Fibroblast of skin of abdomen (primary cell): ENCODE results near the gene IL6ST.
A peak's percentile ranks its signal among the peaks of the same experiment; 100 is the strongest.
"Not testable (repeated sequence)": the region's sequence is repeated elsewhere in the genome, so short reads cannot be mapped to it uniquely, and the experiment has no call there.

Experiments used
- DNase-seq: peaks from one replicate; pipeline ENCODE4 v3.0.0-alpha.2; 2013

IL6ST gene

DNA sequence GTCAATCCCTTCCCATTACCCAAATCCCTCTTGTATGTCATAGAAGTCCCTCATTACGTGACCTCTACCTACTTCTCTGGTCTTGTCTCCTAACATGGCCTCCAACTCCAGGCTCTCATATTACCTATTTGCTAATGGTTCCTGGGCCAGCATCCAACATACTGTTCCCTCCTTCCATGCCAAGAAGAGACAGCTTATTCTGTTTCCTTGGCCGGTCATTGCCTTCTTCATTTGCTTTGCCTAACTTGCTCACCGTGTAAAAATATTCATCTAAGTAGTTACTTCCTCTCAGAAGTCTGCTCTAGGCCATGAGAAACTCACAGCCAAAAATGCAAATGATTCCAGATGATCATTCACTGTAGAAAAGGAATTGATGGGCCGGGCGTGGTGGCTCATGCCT lies 8.9 kb upstream of the IL6ST start:
- DNase-seq: no peak

DNA sequence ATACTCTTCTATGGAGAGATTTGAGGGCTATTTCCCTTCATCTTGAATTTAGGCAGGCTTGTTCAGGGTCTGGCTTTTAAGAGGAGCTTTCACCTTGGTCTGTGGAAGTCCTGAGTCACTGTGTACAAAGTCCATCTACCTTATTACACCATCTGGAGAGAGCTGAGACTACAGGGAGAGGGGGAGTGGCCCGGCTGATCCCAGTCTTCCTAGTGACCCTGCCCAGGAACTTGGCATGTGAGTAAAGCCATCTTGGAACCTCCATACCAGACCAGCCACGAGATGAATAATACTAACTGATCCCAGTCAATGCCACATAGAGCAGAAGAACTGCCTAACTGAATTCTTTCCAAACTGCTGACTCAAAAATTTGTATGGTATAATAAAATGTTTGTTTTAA lies 8.4 kb upstream of the IL6ST start:
- DNase-seq: peak; percentile 44

DNA sequence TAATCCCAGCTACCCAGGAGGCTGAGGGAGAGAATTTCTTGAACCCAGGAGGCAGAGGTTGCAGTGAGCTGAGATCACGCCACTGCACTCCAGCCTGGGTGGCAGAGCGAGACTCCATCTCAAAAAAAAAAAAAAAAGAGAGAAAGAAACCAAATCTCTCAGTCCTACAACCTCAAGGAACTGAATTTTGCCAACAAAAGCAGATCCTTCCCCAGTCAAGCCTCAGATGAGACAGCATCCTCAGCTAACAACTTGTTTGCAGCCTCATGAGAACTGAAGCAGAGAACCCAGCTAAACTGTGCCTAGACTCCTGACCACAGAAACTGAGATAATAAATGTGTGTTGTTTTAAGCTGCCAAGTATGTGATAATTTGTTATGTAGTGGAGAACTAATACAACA lies 7.5 kb upstream of the IL6ST start:
- no peak for DNase-seq

DNA sequence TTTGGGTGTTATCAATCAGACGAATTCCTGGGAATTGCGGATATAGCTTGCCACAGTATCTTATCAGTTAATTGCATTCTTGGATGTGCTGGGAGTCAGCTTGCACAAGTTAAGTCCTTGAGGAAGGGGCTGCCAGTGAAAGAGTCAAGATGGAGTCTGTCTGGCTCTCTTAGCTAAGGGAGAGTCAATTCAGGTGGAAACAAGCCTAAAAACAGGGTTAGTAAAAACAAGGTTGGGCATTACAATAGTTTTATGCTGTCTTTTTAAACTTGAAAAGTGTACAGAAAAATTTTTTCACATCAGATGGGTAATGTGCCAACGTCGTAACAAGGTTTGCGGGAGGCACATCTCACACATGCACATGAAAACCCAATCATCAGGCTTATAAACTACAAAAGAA lies 5.5 kb upstream of the IL6ST start:
- not testable (repeated sequence) for DNase-seq

DNA sequence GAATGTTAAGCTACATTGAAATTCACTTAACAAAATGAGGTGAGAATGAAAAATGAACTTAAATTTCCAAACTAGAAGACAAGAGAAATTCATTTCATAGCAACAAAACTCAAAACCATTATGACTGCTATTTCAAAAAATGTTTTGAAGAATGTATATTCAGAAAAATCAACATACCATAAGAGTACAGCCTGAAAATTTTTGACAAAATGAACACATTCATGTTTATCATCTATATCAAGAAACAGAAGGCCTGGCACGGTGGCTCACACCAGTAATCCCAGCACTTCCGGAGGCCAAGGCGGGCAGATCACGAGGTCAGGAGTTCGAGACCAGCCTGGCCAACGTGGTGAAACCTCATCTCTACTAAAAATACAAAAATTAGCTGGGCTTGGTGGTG lies 4.2 kb upstream of the IL6ST start:
- no peak for DNase-seq

DNA sequence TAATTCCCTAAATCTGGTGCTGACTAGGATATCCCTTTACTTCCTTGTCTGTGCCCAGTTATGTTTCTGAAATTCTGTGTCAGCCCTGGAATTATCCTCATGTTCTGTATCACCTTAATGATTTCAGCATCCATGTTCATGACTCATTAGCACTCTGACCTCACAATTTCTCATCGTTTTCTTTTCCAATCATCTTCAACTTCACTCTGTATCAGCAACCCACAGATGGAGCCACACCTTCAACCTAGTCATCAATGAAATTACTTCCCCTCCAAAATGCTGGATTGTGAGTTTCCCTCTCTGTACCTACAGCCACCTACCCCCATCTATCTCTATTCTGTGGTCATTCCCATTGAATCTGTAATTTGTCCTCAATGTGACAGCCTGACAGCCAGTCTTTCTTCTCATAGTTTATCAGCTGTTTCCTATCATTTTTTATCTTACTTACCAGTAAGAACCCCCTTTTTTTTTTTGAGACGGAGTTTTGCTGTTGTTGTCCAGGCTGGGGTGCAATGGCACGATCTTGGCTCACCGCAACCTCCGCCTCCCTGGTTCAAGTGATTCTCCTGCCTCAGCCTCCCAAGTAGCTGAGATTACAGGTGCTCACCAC lies 3.1 kb upstream of the IL6ST start:
- peak; percentile 65 for DNase-seq

DNA sequence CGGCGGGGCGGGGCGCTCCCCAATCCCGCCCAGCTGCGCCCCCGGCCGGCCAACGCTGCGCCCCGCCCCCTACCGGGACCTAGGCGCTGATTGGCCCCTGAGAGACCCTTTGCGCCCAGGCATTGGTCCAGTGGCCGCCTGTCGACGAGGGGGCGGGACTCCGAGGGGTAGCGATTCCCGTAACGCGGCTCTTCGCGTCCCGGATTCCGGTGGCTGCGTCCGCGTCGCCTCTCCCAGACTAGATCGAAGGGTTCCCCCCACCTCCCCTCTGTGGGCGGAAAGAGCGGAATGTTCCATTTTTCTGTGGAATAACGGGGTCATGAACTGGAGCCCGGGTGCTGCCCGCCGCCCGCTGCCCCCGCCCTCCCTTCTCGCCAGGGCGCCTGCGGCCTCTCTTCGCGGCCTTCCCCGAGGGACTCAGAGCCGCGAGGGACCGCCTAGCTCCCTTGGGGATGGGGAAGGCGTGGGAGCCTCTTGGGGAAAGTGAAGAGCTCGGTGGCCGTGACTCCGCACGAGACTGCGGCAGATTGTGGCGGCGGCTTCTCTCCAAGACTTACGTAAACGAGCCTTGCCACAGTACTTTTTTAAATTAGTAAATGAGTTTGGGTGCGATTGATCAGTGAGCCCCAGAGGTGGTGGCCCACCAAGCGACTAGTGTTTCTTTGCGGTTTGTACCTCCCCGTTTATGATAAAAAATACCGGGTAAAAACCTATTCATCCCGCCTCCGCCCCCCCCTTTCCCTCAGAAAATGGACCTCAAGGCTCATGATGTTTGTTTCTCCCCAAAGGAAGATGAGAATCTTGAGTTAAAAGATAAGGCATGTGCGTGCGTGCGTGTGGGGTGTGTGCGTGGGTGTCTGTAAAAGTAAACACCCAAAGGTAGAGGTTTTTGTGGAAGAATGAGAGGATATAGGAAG lies 493 bp upstream of the IL6ST start:
- peak; percentile 97 for DNase-seq

DNA sequence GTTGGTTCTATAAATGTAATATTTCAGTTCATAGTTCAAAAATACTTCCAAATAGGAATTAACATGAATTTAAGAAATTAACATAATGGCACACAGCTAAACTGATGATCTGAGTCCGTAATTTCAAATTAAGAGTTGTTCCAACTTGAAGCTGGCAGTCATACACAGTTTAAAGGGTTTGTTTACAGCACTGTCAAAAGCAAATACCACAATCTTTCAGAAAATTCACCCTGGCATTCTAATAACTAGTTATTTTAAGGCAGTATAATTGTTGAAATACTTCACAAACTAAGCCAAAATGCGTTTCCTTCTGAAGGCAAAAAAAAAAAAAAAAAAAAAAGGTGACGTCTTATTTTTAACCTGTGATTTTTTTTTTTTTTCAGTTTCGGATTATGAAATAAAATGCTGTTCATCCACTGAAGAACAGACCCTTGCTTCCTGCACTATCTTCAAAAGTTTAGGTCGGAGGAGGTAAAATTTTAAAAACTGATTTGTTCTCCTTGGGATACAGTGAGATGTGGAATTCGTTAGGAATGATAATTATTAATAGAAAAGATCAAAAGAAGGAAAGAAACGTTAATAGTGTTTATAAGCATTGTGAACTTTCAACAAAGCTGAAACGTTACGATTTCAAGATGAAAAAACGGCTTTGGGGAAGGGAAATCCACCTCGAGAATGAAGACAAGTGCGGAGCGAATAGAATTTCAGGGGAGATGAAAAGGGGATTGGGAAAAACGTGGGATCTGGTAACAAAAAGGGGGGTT lies 850 bp downstream of the IL6ST start:
- no peak for DNase-seq

DNA sequence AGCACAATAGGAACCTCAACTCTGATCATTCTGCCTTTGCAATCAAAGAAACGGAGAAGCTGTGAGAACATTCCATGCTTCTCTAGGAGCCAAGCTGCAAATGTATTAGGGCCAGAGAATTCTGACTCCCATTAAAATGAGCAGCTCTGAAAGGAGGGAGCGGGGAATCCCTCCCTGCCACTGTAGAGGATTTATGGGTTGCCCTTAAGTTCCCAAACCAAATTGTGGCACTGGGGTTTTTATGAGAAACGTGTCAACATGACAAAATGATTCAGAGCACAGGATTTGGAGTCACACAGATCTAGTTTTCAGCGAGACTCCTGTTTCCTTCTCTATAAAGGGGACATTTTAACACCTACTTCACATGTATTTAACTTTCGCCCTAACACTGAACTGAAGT lies 1.8 kb downstream of the IL6ST start:
- no peak for DNase-seq

DNA sequence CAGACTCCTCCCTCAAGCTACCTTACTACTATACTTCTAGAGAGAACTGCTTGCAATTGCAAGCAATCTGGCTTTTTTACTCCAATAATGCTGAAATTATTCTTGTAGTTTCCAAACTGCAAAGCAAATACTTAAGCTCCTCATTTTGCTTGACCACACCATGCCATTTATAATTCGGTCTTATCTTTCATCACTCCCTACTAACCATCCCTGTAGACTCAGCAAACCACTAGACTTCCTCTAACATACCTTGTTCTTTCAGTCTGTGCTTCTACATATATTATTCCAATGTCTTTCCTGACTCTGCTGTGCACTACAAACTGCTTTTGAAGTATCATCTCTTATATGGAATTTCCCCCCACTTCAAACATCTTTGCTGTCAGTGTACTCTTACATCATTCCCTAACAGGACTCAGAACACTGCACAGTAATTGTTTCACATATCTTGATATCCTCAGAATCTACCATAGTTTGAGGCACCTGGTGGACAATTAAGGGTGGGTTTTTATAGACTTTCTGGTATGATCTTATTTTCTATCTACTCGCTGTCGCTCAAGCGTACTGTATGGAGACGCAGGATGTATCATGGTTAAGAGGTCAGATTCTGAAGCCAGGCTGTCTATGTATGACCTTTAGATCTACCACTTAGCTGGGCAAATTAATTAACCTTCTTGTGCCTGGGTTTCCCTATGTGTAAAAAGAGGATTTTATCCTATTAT lies 2.8 kb downstream of the IL6ST start:
- DNase-seq: peak; percentile 52

DNA sequence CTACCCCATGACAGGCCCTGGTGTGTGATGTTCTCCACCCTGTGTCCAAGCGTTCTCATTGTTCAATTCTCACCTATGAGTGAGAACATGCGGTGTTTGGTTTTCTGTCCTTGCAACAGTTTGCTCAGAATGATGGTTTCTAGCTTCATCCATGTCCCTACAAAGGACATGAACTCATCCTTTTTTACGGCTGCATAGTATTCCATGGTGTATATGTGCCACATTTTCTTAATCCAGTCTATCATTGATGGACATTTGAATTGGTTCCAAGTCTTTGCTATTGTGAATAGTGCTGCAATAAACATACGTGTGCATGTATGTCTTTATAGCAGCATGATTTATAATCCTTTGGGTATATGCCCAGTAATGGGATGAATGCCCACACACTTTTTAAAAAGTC lies 3.9 kb downstream of the IL6ST start:
- not testable (repeated sequence) for DNase-seq

DNA sequence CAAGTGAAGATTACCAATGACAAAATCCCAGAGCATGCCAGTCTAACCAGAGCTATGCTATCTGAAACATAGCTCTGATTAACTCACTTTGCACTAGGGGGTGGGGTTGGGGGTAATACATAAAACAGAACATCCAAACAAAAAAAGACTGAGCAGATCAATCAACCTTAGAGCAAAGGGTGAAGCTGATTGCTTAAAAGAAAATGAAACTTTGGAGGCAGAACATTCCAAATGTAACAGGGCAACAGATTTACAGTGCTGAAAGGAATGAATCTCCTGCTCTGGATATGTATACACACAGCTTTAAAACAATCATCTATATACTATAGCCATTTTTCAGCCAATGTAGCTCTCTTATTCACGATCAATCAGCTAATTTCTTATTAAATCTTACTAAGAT lies 4.9 kb downstream of the IL6ST start:
- DNase-seq: no peak

DNA sequence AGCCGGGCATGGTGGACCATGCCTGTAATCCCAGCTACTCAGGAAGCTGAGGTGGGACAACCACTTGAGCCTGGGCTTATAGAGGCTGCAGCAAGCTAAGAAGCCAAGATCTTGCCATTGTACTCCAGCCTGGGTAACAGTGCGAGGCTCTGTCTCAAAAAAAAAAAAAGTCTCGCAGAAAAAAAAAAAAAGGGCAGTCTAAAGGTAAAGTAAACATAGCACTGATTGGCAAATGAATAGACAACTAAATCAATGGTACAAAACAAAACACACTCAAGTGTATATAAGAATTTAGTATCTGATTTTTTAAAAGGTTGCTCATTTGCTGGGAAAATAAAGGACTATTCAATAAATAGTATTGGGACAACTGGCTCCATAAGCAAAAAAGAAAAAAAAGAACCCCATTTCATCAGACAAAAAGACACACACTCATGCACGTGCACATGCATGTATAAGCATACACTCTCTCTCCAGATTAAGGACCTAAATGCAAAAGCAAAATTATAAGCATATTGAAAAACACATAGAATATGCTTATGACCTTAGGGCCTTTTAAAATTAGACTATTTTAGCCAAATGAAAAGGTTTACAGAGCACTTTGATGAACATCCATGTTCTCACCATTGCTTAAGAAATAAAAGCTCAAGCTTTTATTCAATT lies 5.7 kb downstream of the IL6ST start:
- DNase-seq: no peak

DNA sequence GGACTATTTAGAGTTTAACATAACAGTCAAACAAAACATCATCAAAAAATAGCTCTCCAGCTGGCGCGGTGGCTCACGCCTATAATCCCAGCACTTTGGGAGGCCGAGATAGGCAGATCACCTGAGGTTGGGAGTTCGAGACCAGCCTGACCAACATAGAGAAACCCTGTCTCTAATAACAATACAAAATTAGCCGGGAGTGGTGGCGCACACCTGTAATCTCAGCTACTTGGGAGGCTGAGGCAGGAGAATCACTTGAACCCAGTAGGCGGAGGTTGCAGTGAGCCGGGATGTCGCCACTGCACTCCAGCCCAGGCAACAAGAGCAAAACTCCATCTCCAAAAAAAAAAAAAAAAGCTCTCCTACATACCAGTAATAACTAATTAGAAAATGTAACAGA lies 6.3 kb downstream of the IL6ST start:
- DNase-seq: not testable (repeated sequence)

DNA sequence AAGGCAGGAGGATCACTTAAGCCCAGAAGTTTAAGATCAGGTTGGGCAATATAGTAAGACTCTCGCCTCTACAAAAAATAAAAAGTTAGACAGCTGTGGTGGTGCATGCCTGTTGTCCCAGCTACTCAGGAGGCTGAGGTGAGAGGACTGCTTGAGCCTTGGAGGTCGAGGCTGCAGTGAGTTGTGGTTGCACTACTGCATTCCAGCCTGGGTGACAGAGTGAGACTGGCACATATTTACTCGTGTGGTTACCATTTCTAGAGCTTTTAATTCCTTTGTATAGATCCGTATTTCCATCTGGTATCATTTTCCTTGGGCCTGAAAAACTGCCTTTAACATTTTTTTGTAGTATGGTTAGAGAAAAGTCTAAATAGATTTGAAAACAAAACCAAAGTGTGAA lies 7.8 kb downstream of the IL6ST start:
- no peak for DNase-seq

DNA sequence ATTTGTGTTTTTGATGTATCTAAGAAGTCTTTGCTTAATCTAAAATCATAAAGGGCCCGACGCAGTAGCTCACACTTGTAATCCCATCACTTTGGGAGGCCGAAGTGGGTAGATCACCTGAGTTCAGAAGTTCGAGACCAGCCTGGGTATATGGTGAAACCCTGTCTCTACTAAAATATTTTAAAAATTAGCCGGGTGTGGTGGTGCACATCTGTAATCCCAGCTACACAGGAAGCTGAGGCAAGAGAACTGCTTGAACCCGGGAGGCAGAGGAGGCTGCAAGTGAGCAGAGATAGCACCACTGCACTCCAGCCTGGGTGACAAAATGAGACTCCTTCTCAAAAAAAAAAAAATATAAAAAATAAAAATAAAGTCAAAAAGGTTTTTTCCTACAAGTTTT lies 9.6 kb downstream of the IL6ST start:
- no peak for DNase-seq

DNA sequence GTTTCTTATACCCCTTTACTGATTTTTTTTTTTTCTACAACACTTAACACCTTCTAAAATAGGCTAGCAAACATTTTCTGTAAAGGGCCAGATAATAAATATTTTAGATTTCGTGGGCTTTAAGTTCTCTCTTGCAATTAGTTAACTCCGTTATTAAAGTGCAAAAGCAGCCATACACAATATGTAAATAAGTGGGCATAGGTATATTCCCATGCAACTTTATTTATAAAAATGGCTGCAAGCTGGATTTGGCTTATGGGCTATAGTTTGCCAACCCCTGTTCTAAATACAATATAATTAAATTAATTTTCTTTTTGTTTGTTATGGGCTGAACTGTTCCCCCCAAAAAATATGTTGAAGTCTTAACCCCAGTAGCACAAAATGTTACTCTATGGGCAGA lies 10.8 kb downstream of the IL6ST start:
- no peak for DNase-seq

DNA sequence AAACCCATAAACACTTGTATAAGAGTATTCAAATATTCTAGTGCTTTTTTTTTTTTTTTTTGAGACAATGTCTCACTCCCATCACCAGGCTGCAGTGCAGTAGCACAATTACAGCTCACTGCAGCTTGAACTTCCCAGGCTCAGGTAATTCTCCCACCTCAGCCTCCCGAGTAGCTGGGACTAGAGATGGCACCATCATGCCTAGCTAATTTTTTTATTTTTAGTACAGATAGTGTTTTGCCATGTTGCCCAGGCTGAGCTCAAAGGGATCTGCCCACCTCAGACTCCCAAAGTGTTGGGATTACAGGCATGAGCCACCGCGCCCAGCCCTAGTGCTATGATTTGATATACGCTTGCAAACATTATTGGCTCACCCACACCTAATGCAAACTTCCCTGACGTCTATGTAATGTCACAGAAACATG lies 11.8 kb downstream of the IL6ST start:
- no peak for DNase-seq

DNA sequence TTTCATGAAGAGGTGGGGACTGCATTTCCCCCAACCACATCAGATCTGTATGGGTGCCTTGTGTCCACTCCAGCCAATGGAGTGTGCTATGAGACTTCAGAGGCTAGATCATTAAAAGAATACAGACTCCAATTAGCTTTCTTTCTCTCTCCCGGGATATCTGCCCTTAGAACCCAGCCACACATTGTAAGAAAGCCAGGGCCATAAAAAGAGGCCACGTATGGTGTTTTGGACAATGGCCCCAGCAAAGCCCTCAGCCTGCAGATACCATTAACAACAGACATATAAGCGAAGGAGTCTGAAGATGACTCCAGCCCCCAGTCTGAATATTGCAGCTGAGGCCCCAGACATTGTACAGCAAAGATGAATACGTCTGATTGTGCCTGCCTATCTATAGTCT lies 21.5 kb downstream of the IL6ST start:
- DNase-seq: peak; percentile 29

DNA sequence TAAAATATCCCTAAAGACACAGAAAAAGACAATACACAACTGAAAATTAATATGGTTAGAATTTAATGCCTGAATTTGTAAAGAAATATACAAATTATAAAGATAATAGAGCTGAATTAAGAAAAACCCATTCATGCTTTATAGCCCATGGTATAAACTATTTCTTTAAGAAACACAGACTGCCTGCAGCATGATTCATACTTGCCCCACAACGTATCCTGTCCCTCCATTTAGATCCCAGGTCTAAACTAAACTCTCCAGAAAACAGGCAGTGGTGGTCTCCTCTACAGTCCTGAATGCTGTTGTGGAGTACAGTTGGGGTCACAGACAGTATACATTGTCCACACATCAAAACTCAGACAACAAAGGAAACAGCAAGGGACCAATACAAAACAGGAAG lies 24.8 kb downstream of the IL6ST start:
- DNase-seq: peak; percentile 34

DNA sequence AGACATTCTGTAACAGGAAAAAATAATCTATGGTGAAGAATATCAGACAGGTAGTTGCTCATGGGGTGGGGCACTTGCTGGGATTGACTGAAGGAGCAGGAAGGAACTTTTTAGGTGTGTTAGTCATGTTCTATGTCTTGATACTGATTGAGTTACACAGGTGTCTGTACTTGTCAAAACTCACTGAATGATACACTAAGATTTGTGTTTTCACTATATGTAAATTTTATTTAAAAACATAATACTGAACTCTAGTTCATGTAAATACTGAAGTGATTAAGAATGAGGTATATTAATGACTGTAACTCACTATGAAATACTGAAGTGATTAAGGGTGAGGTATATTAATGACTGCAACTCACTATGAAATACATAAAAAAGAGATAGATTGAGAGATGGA lies 28.5 kb downstream of the IL6ST start:
- no peak for DNase-seq

DNA sequence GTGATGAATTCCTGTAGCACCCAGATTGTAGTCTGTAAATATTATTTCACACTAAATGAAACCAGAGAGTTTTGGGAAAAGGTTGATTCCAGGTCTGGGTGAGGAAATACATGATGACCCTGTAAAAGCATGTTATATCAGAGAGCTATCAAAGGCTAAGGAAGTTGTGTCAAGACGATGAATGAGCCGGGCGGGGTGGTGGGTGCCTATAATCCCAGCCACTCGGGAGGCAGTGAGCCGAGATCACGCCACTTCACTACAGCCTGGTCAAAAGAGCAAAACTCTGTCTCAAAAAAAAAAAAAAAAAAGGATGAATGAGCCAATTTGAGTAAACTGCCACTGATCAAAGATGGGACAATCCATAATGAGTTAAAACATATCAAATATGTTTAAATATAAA lies 29.2 kb downstream of the IL6ST start:
- no peak for DNase-seq
